Left renal cortex interstitium (tissue), 4 donors: Measurements from ENCODE around the gene CT47B1. TPM values are rescaled to one million over a fixed set of nuclear protein-coding genes. Genes with fewer than 3 reads are reported as not detected.
"Not testable (repeated sequence)": the region's sequence is repeated elsewhere in the genome, so short reads cannot be mapped to it uniquely, and the experiment has no call there.

Source experiments
- DNase-seq, 4 donors: peaks; one replicate each; pipeline ENCODE4 v3.0.0-alpha.2; 2013; ENCODE audit warnings: low read depth in 4 of 4, low spot score in 2 of 4, missing footprints in 1 of 4
- polyA plus RNA-seq, 4 donors: library from polyadenylated mRNA; unstranded; fragments of 120-200 nt; gene quantifications; one replicate each; pipeline ENCODE4 v1.2.1, GENCODE V29; 2013; ENCODE audit not compliant: insufficient read length in 4 of 4

CT47B1 gene
- polyA plus RNA-seq, result not detected

DNA sequence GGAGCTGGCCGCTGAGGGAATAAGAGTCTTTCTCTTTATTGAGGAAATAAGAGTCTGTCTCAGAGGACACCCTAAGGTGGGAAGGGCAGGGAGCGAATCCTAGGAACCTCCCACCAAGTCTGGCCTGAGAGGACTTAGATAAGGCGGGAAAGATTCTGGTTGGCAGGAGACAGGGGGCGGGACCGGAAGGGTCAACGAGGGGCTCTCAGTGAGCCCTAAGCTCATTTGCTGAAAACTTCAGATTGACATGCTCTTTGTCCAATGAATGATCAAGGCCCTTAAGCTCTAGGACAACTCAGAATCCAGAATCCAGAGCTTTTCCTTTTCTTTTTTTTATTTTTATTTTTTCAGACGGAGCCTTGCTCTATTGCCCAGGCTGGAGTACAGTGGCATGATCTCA lies at the start of gene CT47B1:
CT47B1 (minus strand) TSS at position 101 of the 400 bp plus-strand sequence. CDS start 196 bp downstream, outside the sequence.
- DNase-seq, result not testable (repeated sequence)

DNA sequence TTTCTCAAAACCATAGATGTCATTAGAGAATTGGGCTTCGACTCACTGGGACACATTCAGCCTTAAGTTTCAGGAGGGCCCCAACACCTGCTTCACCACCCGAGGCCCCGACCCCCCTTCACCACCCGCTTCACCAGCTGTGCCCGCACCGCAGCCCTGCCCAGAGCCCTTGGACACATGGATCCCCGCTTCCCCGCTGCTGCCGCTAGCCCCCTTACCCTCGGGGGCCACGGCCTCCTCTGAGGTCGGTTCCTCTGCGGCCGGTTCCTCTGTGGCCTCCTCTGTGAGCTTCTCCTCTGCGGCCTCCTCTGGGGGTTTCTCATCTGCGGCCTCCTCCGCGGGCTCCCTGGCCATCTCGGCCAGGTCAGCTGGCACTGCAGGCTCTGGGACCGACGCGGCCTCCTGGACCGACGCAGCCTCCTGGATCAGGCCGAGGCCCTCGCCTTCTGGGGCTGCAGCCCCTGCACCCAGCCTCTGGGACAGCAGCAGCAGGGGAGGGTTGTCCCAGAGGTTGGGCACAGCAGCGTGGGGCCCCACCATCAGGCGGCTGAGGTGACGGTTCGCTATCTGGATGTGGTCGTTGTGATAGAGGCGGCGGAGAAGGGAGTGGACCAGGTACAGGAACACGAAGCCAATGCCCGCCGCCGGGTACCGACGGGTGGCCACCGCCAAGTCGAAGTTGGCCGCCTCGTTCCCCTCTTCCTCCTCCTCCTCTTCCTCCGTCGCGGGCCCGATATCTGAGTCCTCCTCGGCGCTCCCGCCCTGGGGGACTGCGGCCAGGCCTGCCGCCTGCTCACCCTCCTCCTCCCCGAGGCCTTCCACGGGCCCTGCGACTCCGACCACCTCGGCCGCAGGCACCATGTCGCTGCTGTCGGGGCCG lies 748 bp downstream of the CT47B1 start:
- DNase-seq, result no peak

DNA sequence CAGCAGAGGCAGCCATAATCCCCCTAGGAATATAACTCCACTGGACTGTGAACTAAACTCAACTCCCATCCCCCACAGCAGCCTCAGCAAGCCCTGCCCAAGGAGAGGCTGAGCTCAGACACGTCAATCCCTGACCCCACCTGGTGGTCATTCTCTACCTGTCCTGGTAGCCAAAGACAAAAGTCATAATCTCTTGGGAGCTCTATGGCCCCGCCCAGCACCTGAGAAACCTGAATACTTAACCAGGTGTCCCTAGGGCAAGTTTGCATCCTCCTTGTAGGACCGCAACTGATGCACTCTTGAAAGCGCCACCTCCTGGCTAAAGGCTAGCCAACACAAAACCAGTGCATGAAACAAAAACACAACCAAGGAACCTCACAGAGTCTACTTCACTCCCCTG lies 18.4 kb downstream of the CT47B1 start:
- DNase-seq, result no peak

DNA sequence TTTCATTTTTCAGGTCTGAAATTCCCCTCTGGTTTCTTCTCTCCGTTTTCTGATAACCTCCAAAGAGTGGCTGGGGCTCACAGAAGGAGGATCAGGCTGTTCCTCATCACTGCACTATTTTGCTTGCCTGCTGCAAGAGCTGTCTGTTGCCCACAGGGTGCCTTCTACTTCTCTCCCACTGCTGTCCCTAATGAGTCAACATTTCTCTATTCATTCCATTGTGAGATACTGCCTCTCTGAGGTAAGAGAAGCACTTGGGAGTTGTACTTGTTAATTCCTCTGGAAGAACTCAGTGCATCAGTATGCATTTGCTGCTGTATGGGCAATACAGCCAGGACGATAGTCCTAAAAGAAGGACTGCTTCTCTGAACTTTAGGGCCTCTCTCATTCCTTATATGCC lies 34.8 kb downstream of the CT47B1 start:
- DNase-seq, result no peak

DNA sequence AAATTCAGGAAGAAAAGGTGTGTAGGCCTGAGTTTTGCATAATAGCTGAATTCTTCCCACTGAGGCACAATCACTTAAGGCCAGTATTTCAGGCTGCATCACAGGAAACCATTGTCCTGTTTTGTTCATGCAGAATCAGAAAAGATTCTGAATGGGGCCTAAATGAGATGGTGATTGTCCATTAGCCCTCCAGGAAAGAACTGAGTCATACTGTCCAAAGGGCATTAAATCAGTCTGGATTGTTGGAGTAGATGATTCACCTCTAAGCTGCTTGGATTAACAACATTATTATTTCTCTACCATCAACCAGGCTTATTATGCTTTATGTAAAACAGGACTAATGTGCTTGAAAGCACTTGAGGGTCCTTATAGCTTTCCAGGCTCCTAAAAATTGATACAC lies 36.2 kb downstream of the CT47B1 start:
- no peak for DNase-seq

DNA sequence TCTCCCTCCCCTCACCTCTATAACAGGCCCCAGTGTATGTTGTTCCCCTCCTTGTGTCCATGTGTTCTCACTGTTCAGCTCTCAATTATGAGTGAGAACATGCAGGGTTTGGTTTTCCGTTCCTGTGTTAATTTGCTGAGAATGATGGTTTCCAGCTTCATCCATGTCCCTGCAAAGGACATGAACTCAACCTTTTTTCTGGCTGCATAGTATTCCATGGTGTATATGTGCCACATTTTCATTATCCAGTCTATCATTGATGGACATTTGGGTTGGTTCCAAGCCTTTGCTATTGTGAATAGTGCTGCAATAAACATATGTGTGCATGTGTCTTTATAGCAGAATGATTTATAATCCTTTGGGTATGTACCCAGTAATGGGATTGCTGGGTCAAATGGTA lies 48.5 kb downstream of the CT47B1 start:
- not testable (repeated sequence) for DNase-seq

DNA sequence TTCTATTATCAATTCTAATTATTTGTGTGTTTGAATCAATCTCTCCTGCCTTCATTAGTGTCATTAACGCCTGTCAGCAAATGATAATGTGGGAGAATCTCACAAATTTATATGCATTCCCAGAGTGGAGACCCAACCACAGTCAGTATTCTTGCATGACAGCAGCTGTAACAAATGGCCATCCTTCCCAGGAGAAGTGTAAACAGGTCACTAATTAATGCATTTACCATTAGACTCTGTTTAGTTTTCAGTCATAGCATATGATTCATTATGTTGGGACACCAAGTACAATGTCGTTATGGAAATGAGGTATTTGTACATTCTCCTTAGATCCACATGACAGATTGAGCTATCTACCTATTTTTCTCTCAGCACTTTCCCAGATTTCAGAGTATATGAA lies 50.5 kb downstream of the CT47B1 start:
- DNase-seq, result no peak

DNA sequence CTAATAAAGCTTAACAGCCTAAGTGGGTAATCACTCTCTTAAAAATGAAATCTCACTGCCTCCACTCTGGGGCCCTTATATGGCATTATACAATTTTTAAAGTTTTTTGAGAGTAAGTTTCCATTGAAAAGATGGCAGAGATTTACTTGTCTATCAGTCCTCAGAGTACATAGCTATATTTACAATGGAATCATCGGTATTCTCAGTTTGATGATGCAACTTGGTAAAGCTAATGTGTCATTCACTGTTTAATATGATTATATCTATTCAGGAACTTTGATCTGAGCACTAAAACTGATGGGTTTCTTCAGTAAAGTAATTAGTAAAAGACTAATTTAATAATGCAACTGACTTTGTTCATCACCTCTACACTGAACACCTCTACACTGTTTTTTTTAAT lies 51.6 kb downstream of the CT47B1 start:
- no peak for DNase-seq

DNA sequence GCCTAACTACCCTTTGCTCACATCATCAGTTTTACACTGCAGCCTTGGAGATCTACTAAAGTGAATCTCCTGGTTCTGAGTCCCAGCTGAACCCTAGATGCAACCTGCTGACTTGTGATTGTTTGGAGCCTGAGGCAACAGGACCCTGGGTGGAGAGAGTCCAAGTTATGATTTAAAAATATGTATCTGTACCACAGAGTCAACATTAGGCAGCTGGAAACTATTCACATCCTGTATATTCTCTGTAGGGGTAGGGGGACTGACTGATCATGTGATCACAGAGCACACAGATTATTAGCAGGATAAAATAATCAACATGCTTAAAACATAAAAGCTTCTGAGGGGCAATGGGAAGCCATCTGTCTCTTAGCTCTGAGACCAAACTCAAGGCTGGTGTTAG lies 52.1 kb downstream of the CT47B1 start:
- no peak for DNase-seq

Other genes starting within 250 kb of the CT47B1 start
- gene C1GALT1C1, start 245.8 kb downstream of the CT47B1 start, polyA plus RNA-seq, result 10 to 100 TPM; 28.6 to 35.4 (median 31.5) TPM
- not detected for gene CT47A11, start 61.3 kb upstream of the CT47B1 start, polyA plus RNA-seq
- gene CT47A10, start 66.2 kb upstream of the CT47B1 start, polyA plus RNA-seq, result not detected
- gene CT47A9, start 71.0 kb upstream of the CT47B1 start, polyA plus RNA-seq, result not detected
- not detected for gene CT47A8, start 75.9 kb upstream of the CT47B1 start, polyA plus RNA-seq
- gene CT47A7, start 80.7 kb upstream of the CT47B1 start, polyA plus RNA-seq, result not detected
- not detected for gene CT47A6, start 85.6 kb upstream of the CT47B1 start, polyA plus RNA-seq
- not detected for gene CT47A5, start 90.5 kb upstream of the CT47B1 start, polyA plus RNA-seq
- gene CT47A4, start 95.3 kb upstream of the CT47B1 start, polyA plus RNA-seq, result not detected
- gene CT47A3, start 100.2 kb upstream of the CT47B1 start, polyA plus RNA-seq, result not detected
- not detected for gene CT47A2, start 105.1 kb upstream of the CT47B1 start, polyA plus RNA-seq
- not detected for gene CT47A1, start 109.9 kb upstream of the CT47B1 start, polyA plus RNA-seq
- gene GLUD2, start 171.7 kb upstream of the CT47B1 start, polyA plus RNA-seq, result 1 to 10 TPM; 4.3 to 6.4 (median 5.3) TPM